Panc1 (cell line): ENCODE data around the gene SLC37A1.

Source experiments
- CTCF ChIP-seq: fragments of 450-650 bp; IDR thresholded peaks from 2 replicates; pipeline ENCODE4 v1.5.1; 2017; ENCODE audit warnings: mild to moderate bottlenecking
- POLR2AphosphoS5 ChIP-seq: IDR thresholded peaks from 2 replicates; pipeline ENCODE4 v1.6.1; 2012; ENCODE audit warnings: mild to moderate bottlenecking, low read depth, low read length, moderate library complexity
- REST ChIP-seq, 2 experiments: IDR thresholded peaks; 2 replicates each; pipeline ENCODE4 v1.6.1; 2011 to 2012; ENCODE audit warnings: low read depth in 2 of 2, control low read depth in 1 of 2, low read length in 1 of 2, mild to moderate bottlenecking in 1 of 2, moderate library complexity in 1 of 2; ENCODE audit not compliant: insufficient read depth in 1 of 2
- SIN3A ChIP-seq: IDR thresholded peaks from 2 replicates; pipeline ENCODE4 v1.6.1; 2012; ENCODE audit warnings: low read depth, mild to moderate bottlenecking, low read length, moderate library complexity, borderline replicate concordance; ENCODE audit not compliant: insufficient read depth
- TCF7L2 ChIP-seq: IDR thresholded peaks from 2 replicates; pipeline ENCODE4 v1.6.1; 2011; ENCODE audit warnings: mild to moderate bottlenecking, low read depth, low read length, inconsistent platforms

- TF ChIP-seq POLR2AphosphoS5 = no peak
- no peak for TF ChIP-seq CTCF
- no peak for TF ChIP-seq SIN3A
- TF ChIP-seq TCF7L2 = no peak
- no peak for TF ChIP-seq REST (IDR thresholded peaks at IDR 0.05; ENCODE audit: insufficient read depth in 1 of 2, low read depth in 2 of 2, low read length in 1 of 2)
Measured at GRCh38 chr21:42521384-42521783, 7.7 kb downstream of the SLC37A1 start.
